ENCODE measurements around the gene ACKR3. TPM values are rescaled to one million over a fixed set of nuclear protein-coding genes. Genes with fewer than 3 reads are reported as not detected.

Gene ACKR3
- 10 to 100 TPM; 22.8 to 35.5 TPM for total RNA-seq
- polyA plus RNA-seq (ENCODE audit: insufficient read depth, low read depth, low replicate concordance): 52.8 TPM
- long read RNA-seq, donor 1, partial matches to known transcripts: 0 of 2 reads
- long read RNA-seq, donor 1, other reads (novel, unspliced or antisense): 0 of 2 reads
- long read RNA-seq, donor 2, partial matches to known transcripts: 0 of 2 reads
- long read RNA-seq, donor 2, other reads (novel, unspliced or antisense): 0 of 2 reads

- peak; percentile 13 for TF ChIP-seq POLR2A (IDR thresholded peaks at IDR 0.05)
- TF ChIP-seq CTCF (IDR thresholded peaks at IDR 0.05): peak; percentile 16 to 50 (median 19)
- DNase-seq: peak; percentile 92
- no peaks in the 10 kb centered on the region for H3K9me3 ChIP-seq
- WGBS, 2 donors: 1 to 2% methylated on average over 10 of the region's 10 CpGs
- no peaks in the 10 kb centered on the region for H3K27me3 ChIP-seq
- H3K4me1 ChIP-seq: peaks cover 43% of the 10 kb centered on the region
- intact Hi-C loops (cut with DNase I; ENCODE audit: low total_unique reads): loop anchor here (10.0 kb wide), 1 partner anchor 55 kb away; no protein-coding TSS in a partner anchor
- peak within 1 kb of the TSS; percentile 47 to 63 for H3K4me3 ChIP-seq
- no peaks in the 10 kb centered on the region for H3K36me3 ChIP-seq (ENCODE audit: low read depth, missing control alignments)
- peak within 1 kb of the TSS; percentile 81 to 84 for H3K27ac ChIP-seq
Measured at GRCh38 chr2:236569573-236569973, at the start of gene ACKR3. Gene ACKR3 (plus strand): TSS chr2:236569825. CDS start chr2:236580466, 10,641 bp downstream.

- Histone ChIP-seq H3K9me3 (no peaks in the 10 kb centered on the region), H3K27me3 (no peaks in the 10 kb centered on the region)
- TF ChIP-seq CTCF (IDR thresholded peaks at IDR 0.05) (no peak), POLR2A (IDR thresholded peaks at IDR 0.05) (no peak)
Measured at GRCh38 chr2:236521556-236521955, 48.1 kb upstream of the ACKR3 start.

DNA sequence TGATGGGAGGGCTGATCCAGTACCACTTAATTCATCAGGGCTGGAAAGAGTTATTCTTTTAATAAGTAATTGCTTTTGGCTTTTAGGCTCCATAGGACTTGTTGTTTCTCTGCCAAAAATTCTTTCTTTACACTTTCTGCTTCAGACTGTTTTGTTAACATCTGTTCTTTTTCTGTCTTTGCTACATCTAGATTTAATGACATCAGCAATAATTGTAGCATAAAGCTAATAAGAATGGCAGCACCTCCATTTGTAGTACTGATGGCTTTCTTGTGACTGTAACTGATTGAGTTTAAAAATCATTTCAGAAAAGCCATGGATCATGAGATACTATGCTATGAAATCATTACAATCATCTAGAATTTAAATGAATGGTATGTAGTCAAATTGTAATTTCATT, 46.4 kb upstream of the ACKR3 start:
- H3K9me3 ChIP-seq: no peaks in the 10 kb centered on the region
- no peak for TF ChIP-seq CTCF (IDR thresholded peaks at IDR 0.05)
- TF ChIP-seq POLR2A (IDR thresholded peaks at IDR 0.05): no peak
- no peaks in the 10 kb centered on the region for H3K36me3 ChIP-seq (ENCODE audit: low read depth, missing control alignments)
- intact Hi-C loops (cut with DNase I; ENCODE audit: low total_unique reads): no loop called here
- no peak for DNase-seq
- H3K27me3 ChIP-seq: no peaks in the 10 kb centered on the region
- no peak overlapping the region for H3K4me3 ChIP-seq
- no peaks in the 10 kb centered on the region for H3K4me1 ChIP-seq
- no peak overlapping the region for H3K27ac ChIP-seq

More at GRCh38 chr2:236521556-236521955, 48.1 kb upstream of the ACKR3 start:
- H3K4me1 ChIP-seq: no peaks in the 10 kb centered on the region
- no peak overlapping the region for H3K4me3 ChIP-seq
- no peak overlapping the region for H3K27ac ChIP-seq
- H3K36me3 ChIP-seq (ENCODE audit: low read depth, missing control alignments): no peaks in the 10 kb centered on the region
- DNase-seq: no peak
- intact Hi-C loops (cut with DNase I; ENCODE audit: low total_unique reads): no loop called here

GRCh38 chr2:236525411-236525997, 44.1 kb upstream of the ACKR3 start:
- intact Hi-C loops (cut with DNase I; ENCODE audit: low total_unique reads): no loop called here
- 88 to 94% methylated on average over 8 of the region's 8 CpGs for WGBS, 2 donors
- Histone ChIP-seq H3K9me3 (no peaks in the 10 kb centered on the region), H3K27me3 (no peaks in the 10 kb centered on the region), H3K36me3 (ENCODE audit: low read depth, missing control alignments) (no peaks in the 10 kb centered on the region), H3K4me1 (no peaks in the 10 kb centered on the region), H3K4me3 (no peak overlapping the region), H3K27ac (no peak overlapping the region)
- no peak for DNase-seq
- TF ChIP-seq CTCF (IDR thresholded peaks at IDR 0.05) (no peak), POLR2A (IDR thresholded peaks at IDR 0.05) (no peak)

Data from testis (tissue), 5 donors.